Measurements from ENCODE around the gene DNAJB6. TPM values are rescaled to one million over a fixed set of nuclear protein-coding genes. Genes with fewer than 3 reads are reported as not detected.

DNAJB6 gene
- 178 and 179 TPM in 2 replicates for total RNA-seq (2014; rRNA removed; shearing (Covaris generic))

GRCh38 chr7:157336383-157337315, at the start of gene DNAJB6:
Gene DNAJB6 (plus strand): TSS chr7:157337004. CDS start chr7:157358573, 21,569 bp downstream.
- peak; percentile 95 to 96 for DNase-seq (ENCODE audit: low read depth in 1 of 2, low spot score in 2 of 2)
- H3K27me3 ChIP-seq (replicated peaks), result no peaks in the 10 kb centered on the region
- H3K27ac ChIP-seq, result peak within 1 kb of the TSS; percentile 94
- peak within 1 kb of the TSS; percentile 77 for H3K4me3 ChIP-seq
- peaks cover 21% of the 10 kb centered on the region for H3K4me1 ChIP-seq (replicated peaks)
- no peaks in the 10 kb centered on the region for H3K9me3 ChIP-seq (replicated peaks)
- H3K36me3 ChIP-seq, result peaks cover 21% of the 10 kb centered on the region; the same call in 1 of the 2 replicates

- Histone ChIP-seq H3K9me3 (replicated peaks) (no peaks in the 10 kb centered on the region), H3K4me3 (no peak overlapping the region), H3K4me1 (replicated peaks) (peaks cover 6% of the 10 kb centered on the region; the same call in 1 of the 2 replicates), H3K27me3 (replicated peaks) (no peaks in the 10 kb centered on the region), H3K27ac (no peak overlapping the region), H3K36me3 (no peaks in the 10 kb centered on the region)
- no peak for DNase-seq (ENCODE audit: low read depth in 1 of 2, low spot score in 2 of 2)
Measured at GRCh38 chr7:157291404-157292080, 45.3 kb upstream of the DNAJB6 start.

- Histone ChIP-seq H3K27ac (no peak overlapping the region), H3K4me1 (replicated peaks) (peaks cover 6% of the 10 kb centered on the region; the same call in 1 of the 2 replicates), H3K9me3 (replicated peaks) (no peaks in the 10 kb centered on the region), H3K4me3 (no peak overlapping the region), H3K27me3 (replicated peaks) (no peaks in the 10 kb centered on the region), H3K36me3 (no peaks in the 10 kb centered on the region)
- no peak for DNase-seq (ENCODE audit: low read depth in 1 of 2, low spot score in 2 of 2)
Measured at GRCh38 chr7:157292258-157292657, 44.5 kb upstream of the DNAJB6 start.

GRCh38 chr7:157292770-157293412, 43.9 kb upstream of the DNAJB6 start:
- DNase-seq (ENCODE audit: low read depth in 1 of 2, low spot score in 2 of 2), result no peak
- peaks cover 6% of the 10 kb centered on the region; the same call in 1 of the 2 replicates for H3K4me1 ChIP-seq (replicated peaks)
- no peaks in the 10 kb centered on the region for H3K9me3 ChIP-seq (replicated peaks)
- H3K27me3 ChIP-seq (replicated peaks), result no peaks in the 10 kb centered on the region
- H3K36me3 ChIP-seq, result no peaks in the 10 kb centered on the region
- no peak overlapping the region for H3K4me3 ChIP-seq
- H3K27ac ChIP-seq, result no peak overlapping the region

- Histone ChIP-seq H3K9me3 (replicated peaks) (no peaks in the 10 kb centered on the region), H3K36me3 (no peaks in the 10 kb centered on the region), H3K4me3 (no peak overlapping the region), H3K4me1 (replicated peaks) (peaks cover 6% of the 10 kb centered on the region; the same call in 1 of the 2 replicates), H3K27me3 (replicated peaks) (no peaks in the 10 kb centered on the region), H3K27ac (no peak overlapping the region)
- no peak for DNase-seq (ENCODE audit: low read depth in 1 of 2, low spot score in 2 of 2)
Measured at GRCh38 chr7:157293413-157293788, 43.4 kb upstream of the DNAJB6 start.

GRCh38 chr7:157294773-157295172, 42.0 kb upstream of the DNAJB6 start:
- Histone ChIP-seq H3K4me1 (replicated peaks) (peaks cover 6% of the 10 kb centered on the region; the same call in 1 of the 2 replicates), H3K27me3 (replicated peaks) (no peaks in the 10 kb centered on the region), H3K9me3 (replicated peaks) (no peaks in the 10 kb centered on the region), H3K36me3 (no peaks in the 10 kb centered on the region), H3K4me3 (no peak overlapping the region), H3K27ac (no peak overlapping the region)
- no peak for DNase-seq (ENCODE audit: low read depth in 1 of 2, low spot score in 2 of 2)

- Histone ChIP-seq H3K4me1 (replicated peaks) (peaks cover 11% of the 10 kb centered on the region), H3K36me3 (no peaks in the 10 kb centered on the region), H3K27ac (no peak overlapping the region), H3K9me3 (replicated peaks) (no peaks in the 10 kb centered on the region), H3K27me3 (replicated peaks) (no peaks in the 10 kb centered on the region), H3K4me3 (no peak overlapping the region)
- no peak for DNase-seq (ENCODE audit: low read depth in 1 of 2, low spot score in 2 of 2)
Measured at GRCh38 chr7:157295338-157295737, 41.5 kb upstream of the DNAJB6 start.

GRCh38 chr7:157297185-157297584, 39.6 kb upstream of the DNAJB6 start:
- H3K9me3 ChIP-seq (replicated peaks), result no peaks in the 10 kb centered on the region
- no peaks in the 10 kb centered on the region for H3K27me3 ChIP-seq (replicated peaks)
- no peak for DNase-seq (ENCODE audit: low read depth in 1 of 2, low spot score in 2 of 2)
- no peak overlapping the region for H3K4me3 ChIP-seq
- H3K27ac ChIP-seq, result no peak overlapping the region
- H3K36me3 ChIP-seq, result no peaks in the 10 kb centered on the region
- peaks cover 20% of the 10 kb centered on the region for H3K4me1 ChIP-seq (replicated peaks)

GRCh38 chr7:157299317-157299612, 37.5 kb upstream of the DNAJB6 start:
- Histone ChIP-seq H3K4me3 (no peak overlapping the region), H3K27ac (no peak overlapping the region), H3K9me3 (replicated peaks) (no peaks in the 10 kb centered on the region), H3K27me3 (replicated peaks) (no peaks in the 10 kb centered on the region), H3K4me1 (replicated peaks) (peaks cover 27% of the 10 kb centered on the region), H3K36me3 (no peaks in the 10 kb centered on the region)
- DNase-seq (ENCODE audit: low read depth in 1 of 2, low spot score in 2 of 2), result no peak

GRCh38 chr7:157299613-157300368, 37.0 kb upstream of the DNAJB6 start:
- Histone ChIP-seq H3K9me3 (replicated peaks) (no peaks in the 10 kb centered on the region), H3K27ac (no peak overlapping the region), H3K4me3 (no peak overlapping the region), H3K4me1 (replicated peaks) (peaks cover 27% of the 10 kb centered on the region), H3K27me3 (replicated peaks) (no peaks in the 10 kb centered on the region), H3K36me3 (no peaks in the 10 kb centered on the region)
- no peak for DNase-seq (ENCODE audit: low read depth in 1 of 2, low spot score in 2 of 2)

GRCh38 chr7:157300369-157300825, 36.4 kb upstream of the DNAJB6 start:
- no peak for DNase-seq (ENCODE audit: low read depth in 1 of 2, low spot score in 2 of 2)
- no peaks in the 10 kb centered on the region for H3K9me3 ChIP-seq (replicated peaks)
- H3K4me1 ChIP-seq (replicated peaks), result peaks cover 27% of the 10 kb centered on the region
- H3K36me3 ChIP-seq, result no peaks in the 10 kb centered on the region
- H3K4me3 ChIP-seq, result no peak overlapping the region
- no peaks in the 10 kb centered on the region for H3K27me3 ChIP-seq (replicated peaks)
- H3K27ac ChIP-seq, result no peak overlapping the region

GRCh38 chr7:157301610-157302120, 35.1 kb upstream of the DNAJB6 start:
- DNase-seq (ENCODE audit: low read depth in 1 of 2, low spot score in 2 of 2), result no peak
- no peaks in the 10 kb centered on the region for H3K27me3 ChIP-seq (replicated peaks)
- no peaks in the 10 kb centered on the region for H3K36me3 ChIP-seq
- H3K4me1 ChIP-seq (replicated peaks), result peaks cover 27% of the 10 kb centered on the region
- no peak overlapping the region for H3K4me3 ChIP-seq
- no peaks in the 10 kb centered on the region for H3K9me3 ChIP-seq (replicated peaks)
- H3K27ac ChIP-seq, result peak overlapping the region; percentile 92
